Panc1 (cell line): Measurements from ENCODE around the gene RNU7-1. TPM values are rescaled to one million over a fixed set of nuclear protein-coding genes. Genes with fewer than 3 reads are reported as not detected.

Source experiments
- ATAC-seq: fragments of 200-7000 bp; cut with Tn5 transposase; 2 replicates; pipeline ENCODE4 v1.9.1; 2020; ENCODE audit warnings: mild to moderate bottlenecking, moderate library complexity
- BruUV-seq: library from RNA; stranded (reverse); fragments of 400-500 nt; replicated peaks from 2 replicates; lab custom pipeline; 2021; lab: Mats Ljungman, UMichigan
- CTCF ChIA-PET: fragments of 300-600 bp; sonication (Branson Sonifier 250); formaldehyde crosslinking; loops from one replicate; lab custom pipeline; 2022; ENCODE audit warnings: antibody characterized with exemption; lab: Charles Lee
- POLR2A ChIA-PET: fragments of 300-600 bp; sonication (Branson Sonifier 250); formaldehyde crosslinking; loops from one replicate; lab custom pipeline; 2022; ENCODE audit warnings: antibody characterized with exemption; lab: Charles Lee
- DNase-seq: peaks from one replicate; pipeline ENCODE4 v3.0.0-alpha.2; 2010; ENCODE audit warnings: low read depth, low spot score
- H3K27ac ChIP-seq: 2 replicates; pipeline ENCODE4 v1.5.1; 2011; ENCODE audit warnings: mild to moderate bottlenecking, low read length, inconsistent platforms
- H3K27me3 ChIP-seq: fragments of 200-500 bp; sonication (Bioruptor generic); 2 replicates; pipeline ENCODE4 v1.6.0; 2014; ENCODE audit warnings: low read length, inconsistent platforms; ENCODE audit not compliant: control insufficient read depth, insufficient read depth
- H3K36me3 ChIP-seq: fragments of 200-500 bp; sonication (Bioruptor generic); 2 replicates; pipeline ENCODE4 v1.5.1; 2014; ENCODE audit warnings: inconsistent platforms, mild to moderate bottlenecking, low read length, moderate library complexity; ENCODE audit not compliant: control insufficient read depth, insufficient read depth
- H3K4me1 ChIP-seq: 2 replicates; pipeline ENCODE4 v1.5.1; 2011; ENCODE audit warnings: inconsistent platforms, mild to moderate bottlenecking, low read length, moderate library complexity; ENCODE audit not compliant: control insufficient read depth, insufficient read depth
- H3K4me3 ChIP-seq, 2 experiments: 2 replicates each; pipeline ENCODE4 v1.5.1; 2011 to 2012; ENCODE audit warnings: low read depth in 2 of 2, low read length in 2 of 2, mild to moderate bottlenecking in 2 of 2, inconsistent platforms in 1 of 2, moderate library complexity in 1 of 2
- H3K9me3 ChIP-seq: fragments of 200-500 bp; sonication (Bioruptor generic); 2 replicates; pipeline ENCODE4 v1.5.1; 2014; ENCODE audit warnings: low read depth, mild to moderate bottlenecking, inconsistent platforms, low read length, moderate library complexity; ENCODE audit not compliant: control insufficient read depth, insufficient read depth
- CTCF ChIP-seq: fragments of 450-650 bp; IDR thresholded peaks from 2 replicates; pipeline ENCODE4 v1.5.1; 2017; ENCODE audit warnings: mild to moderate bottlenecking
- POLR2AphosphoS5 ChIP-seq: IDR thresholded peaks from 2 replicates; pipeline ENCODE4 v1.6.1; 2012; ENCODE audit warnings: mild to moderate bottlenecking, low read depth, low read length, moderate library complexity
- REST ChIP-seq, 2 experiments: IDR thresholded peaks; 2 replicates each; pipeline ENCODE4 v1.6.1; 2011 to 2012; ENCODE audit warnings: low read depth in 2 of 2, control low read depth in 1 of 2, low read length in 1 of 2, mild to moderate bottlenecking in 1 of 2, moderate library complexity in 1 of 2; ENCODE audit not compliant: insufficient read depth in 1 of 2
- SIN3A ChIP-seq: IDR thresholded peaks from 2 replicates; pipeline ENCODE4 v1.6.1; 2012; ENCODE audit warnings: low read depth, mild to moderate bottlenecking, low read length, moderate library complexity, borderline replicate concordance; ENCODE audit not compliant: insufficient read depth
- TCF7L2 ChIP-seq: IDR thresholded peaks from 2 replicates; pipeline ENCODE4 v1.6.1; 2011; ENCODE audit warnings: mild to moderate bottlenecking, low read depth, low read length, inconsistent platforms
- in situ Hi-C: cut with HindIII; loops from 2 replicates; pipeline ENCODE4 v1.10.0; 2016; ENCODE audit warnings: low sequenced_read_pairs, low pct_unique_long_range_greater_than_20kb
- intact Hi-C: fragments of 100-400 bp; cut with micrococcal nuclease; formaldehyde crosslinking; loops from one replicate; pipeline ENCODE4 v1.10.0; 2022; ENCODE audit not compliant: unreplicated experiment
- total RNA-seq: library from RNA; stranded (reverse); gene quantifications from one replicate; pipeline ENCODE4 v1.2.1, GENCODE V29; 2021; ENCODE audit not compliant: unreplicated experiment

Gene RNU7-1
- total RNA-seq, 1 experiment from 2014 or later, result not detected

GRCh38 chr12:6974180-6974579 is 30.6 kb downstream of the RNU7-1 start:
- Histone ChIP-seq H3K27me3 (no peaks in the 10 kb centered on the region), H3K36me3 (peaks cover 10% of the 10 kb centered on the region; the same call in 1 of the 2 replicates), H3K4me1 (peaks cover 9% of the 10 kb centered on the region), H3K4me3 (no peak overlapping the region), H3K27ac (no peak overlapping the region), H3K9me3 (no peaks in the 10 kb centered on the region)
- ATAC-seq, result no peak
- POLR2A ChIA-PET, result no interaction called here
- intact Hi-C loops, result no loop called here
- BruUV-seq, result no TSS peak
- TF ChIP-seq CTCF (no peak), SIN3A (no peak), REST (IDR thresholded peaks at IDR 0.05; ENCODE audit: insufficient read depth in 1 of 2, low read depth in 2 of 2, low read length in 1 of 2) (no peak), TCF7L2 (no peak), POLR2AphosphoS5 (no peak)
- DNase-seq, result no peak
- CTCF ChIA-PET, result no interaction called here
- in situ Hi-C loops, result no loop called here

- Histone ChIP-seq H3K4me1 (peaks cover 9% of the 10 kb centered on the region), H3K36me3 (peaks cover 7% of the 10 kb centered on the region; the same call in 1 of the 2 replicates), H3K27me3 (no peaks in the 10 kb centered on the region), H3K27ac (no peak overlapping the region), H3K9me3 (no peaks in the 10 kb centered on the region), H3K4me3 (no peak overlapping the region)
- ATAC-seq (no peak), DNase-seq (no peak)
- CTCF ChIA-PET, result no interaction called here
- no peak for TF ChIP-seq REST (IDR thresholded peaks at IDR 0.05; ENCODE audit: insufficient read depth in 1 of 2, low read depth in 2 of 2, low read length in 1 of 2)
- no peak for TF ChIP-seq TCF7L2
- TF ChIP-seq CTCF, result no peak
- TF ChIP-seq POLR2AphosphoS5, result no peak
- TF ChIP-seq SIN3A, result no peak
- POLR2A ChIA-PET, result interaction anchor here (0.6 kb wide), 1 partner anchor 53 kb away, joined by 10 read pairs; no protein-coding TSS in a partner anchor
- no TSS peak for BruUV-seq
- intact Hi-C loops (no loop called here), in situ Hi-C loops (no loop called here)
Measured at GRCh38 chr12:6975297-6976032, 31.8 kb downstream of the RNU7-1 start.
